ENCODE measurements around the gene ZNF628. TPM values are rescaled to one million over a fixed set of nuclear protein-coding genes. Genes with fewer than 3 reads are reported as not detected.

Gene ZNF628
- total RNA-seq, 1 donor from 2014 or later, result 13.2 TPM

DNA sequence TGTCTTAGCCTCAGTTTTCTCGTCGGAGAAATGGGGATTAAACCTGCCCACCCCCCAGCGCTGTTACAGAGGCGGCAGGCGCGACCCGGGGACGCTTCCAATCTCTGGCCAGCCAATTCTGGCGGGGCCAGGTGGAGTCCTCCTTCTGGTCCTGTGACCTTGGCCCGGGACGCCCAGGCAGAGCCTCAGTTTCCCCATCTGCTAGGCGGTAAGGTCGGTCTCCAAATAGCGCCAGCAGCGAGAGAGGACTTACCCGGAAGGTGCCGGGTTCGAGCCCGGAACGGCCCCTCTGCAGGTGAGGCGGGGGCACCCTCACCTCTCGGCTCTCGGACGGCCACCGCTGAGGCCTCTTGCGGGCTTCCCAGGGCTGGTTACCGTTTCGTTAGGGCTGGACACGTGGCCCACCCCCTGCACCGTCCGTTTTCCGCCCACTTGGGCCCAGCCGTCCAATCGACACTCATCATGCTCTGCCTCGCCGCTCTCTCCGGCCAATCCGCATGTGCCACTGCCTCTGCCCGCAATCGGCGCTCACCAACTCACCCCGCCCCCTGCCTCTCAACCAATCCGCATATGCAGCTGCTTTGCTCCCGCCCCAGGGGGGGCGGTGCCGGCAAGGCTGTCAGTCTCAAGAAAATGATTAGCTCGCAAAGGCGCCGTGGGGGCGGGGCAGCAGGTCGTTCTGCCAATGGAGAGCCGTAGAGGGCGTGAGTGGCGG lies 15.0 kb upstream of the ZNF628 start, which contains the start of gene ISOC2:
Gene ISOC2 (minus strand): TSS at position 384 of the 715 bp plus-strand sequence. CDS start 5,156 bp downstream, outside the sequence.
- Histone ChIP-seq H3K4me3 (peak within 1 kb of the TSS; percentile 58 to 77), H3K36me3 (no peaks in the 10 kb centered on the region), H3K4me1 (peaks cover 0 to 5% of the 10 kb centered on the region in 2 donors), H3K27ac (peak within 1 kb of the TSS; percentile 67 to 79), H3K9me3 (no peaks in the 10 kb centered on the region), H3K27me3 (no peaks in the 10 kb centered on the region)
- intact Hi-C loops (cut with DNase I), result loop anchor here (1.0 to 5.0 kb wide), 7 partner anchors 15 to 345 kb away; partner anchors contain the start of genes BRSK1, FIZ1, HSPBP1 and PPP1R12C
- DNase-seq (ENCODE audit: low spot score in 2 of 2), result peak; percentile 100
- TF ChIP-seq, protein P1, sequence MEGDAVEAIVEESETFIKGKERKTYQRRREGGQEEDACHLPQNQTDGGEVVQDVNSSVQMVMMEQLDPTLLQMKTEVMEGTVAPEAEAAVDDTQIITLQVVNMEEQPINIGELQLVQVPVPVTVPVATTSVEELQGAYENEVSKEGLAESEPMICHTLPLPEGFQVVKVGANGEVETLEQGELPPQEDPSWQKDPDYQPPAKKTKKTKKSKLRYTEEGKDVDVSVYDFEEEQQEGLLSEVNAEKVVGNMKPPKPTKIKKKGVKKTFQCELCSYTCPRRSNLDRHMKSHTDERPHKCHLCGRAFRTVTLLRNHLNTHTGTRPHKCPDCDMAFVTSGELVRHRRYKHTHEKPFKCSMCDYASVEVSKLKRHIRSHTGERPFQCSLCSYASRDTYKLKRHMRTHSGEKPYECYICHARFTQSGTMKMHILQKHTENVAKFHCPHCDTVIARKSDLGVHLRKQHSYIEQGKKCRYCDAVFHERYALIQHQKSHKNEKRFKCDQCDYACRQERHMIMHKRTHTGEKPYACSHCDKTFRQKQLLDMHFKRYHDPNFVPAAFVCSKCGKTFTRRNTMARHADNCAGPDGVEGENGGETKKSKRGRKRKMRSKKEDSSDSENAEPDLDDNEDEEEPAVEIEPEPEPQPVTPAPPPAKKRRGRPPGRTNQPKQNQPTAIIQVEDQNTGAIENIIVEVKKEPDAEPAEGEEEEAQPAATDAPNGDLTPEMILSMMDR (IDR thresholded peaks at IDR 0.05), result no peak

- DNase-seq (ENCODE audit: low spot score in 2 of 2), result no peak
- Histone ChIP-seq H3K4me1 (peaks cover 0 to 5% of the 10 kb centered on the region in 2 donors), H3K27me3 (no peaks in the 10 kb centered on the region), H3K4me3 (peak overlapping the region; percentile 58 to 69), H3K36me3 (no peaks in the 10 kb centered on the region), H3K9me3 (no peaks in the 10 kb centered on the region), H3K27ac (peak overlapping the region; percentile 67 to 73)
- intact Hi-C loops (cut with DNase I), result loop anchor here (1.0 to 5.0 kb wide), 7 partner anchors 14 to 345 kb away; partner anchors contain the start of genes BRSK1, FIZ1, HSPBP1 and PPP1R12C
- TF ChIP-seq, protein P1 (IDR thresholded peaks at IDR 0.05), result no peak
Observed at GRCh38 chr19:55461974-55462626, 14.3 kb upstream of the ZNF628 start.

DNA sequence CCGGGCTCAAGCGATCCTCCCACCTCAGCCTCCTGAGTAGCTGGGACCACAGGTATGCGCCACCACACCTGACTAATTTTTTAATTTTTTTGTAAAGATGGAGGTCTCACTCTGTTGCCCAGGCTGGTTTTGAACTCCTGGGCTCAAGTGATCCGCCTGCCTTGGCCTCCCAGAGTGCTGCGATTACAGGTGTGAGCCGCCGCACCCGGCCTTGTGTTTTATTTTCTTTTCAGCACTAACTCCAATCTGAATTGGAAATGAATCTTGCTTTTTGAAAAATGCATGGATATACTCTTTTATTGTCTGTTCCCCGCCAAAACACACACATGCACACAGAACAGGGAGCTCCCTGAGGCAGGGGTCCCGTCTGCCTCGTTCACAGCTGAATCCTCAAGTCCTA lies 13.7 kb upstream of the ZNF628 start:
- TF ChIP-seq, protein P1 (IDR thresholded peaks at IDR 0.05), result no peak
- Histone ChIP-seq H3K36me3 (no peaks in the 10 kb centered on the region), H3K4me1 (peaks cover 0 to 11% of the 10 kb centered on the region in 2 donors), H3K4me3 (no peak overlapping the region), H3K27me3 (no peaks in the 10 kb centered on the region), H3K27ac (no peak overlapping the region), H3K9me3 (no peaks in the 10 kb centered on the region)
- DNase-seq (ENCODE audit: low spot score in 2 of 2), result no peak
- intact Hi-C loops (cut with DNase I), result loop anchor here (5.0 kb wide), 2 partner anchors 160 to 180 kb away; partner anchors contain the start of genes BRSK1, HSPBP1 and ZNF784

DNA sequence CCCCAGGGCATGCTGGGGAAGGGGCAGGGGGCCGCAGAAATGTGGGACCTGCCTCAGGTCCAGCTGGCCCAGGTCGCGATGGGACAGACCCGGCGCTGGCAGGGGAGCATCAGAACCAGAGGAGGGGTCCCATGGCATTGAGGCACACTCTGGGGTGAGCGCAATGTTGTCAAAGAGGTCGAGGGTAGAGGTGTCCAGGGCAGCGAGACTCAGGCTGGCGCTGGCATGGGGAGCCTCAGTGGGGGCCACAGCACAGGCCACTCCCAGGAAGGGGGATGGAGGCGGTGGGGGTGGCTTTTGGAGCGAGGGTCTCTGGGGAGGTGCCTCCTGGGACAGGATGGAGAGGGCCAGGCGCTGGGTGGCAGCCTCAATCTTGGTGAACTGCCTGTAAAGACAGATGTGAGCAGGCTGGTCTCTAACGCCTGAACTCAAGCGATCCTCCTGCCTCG lies 12.8 kb upstream of the ZNF628 start:
- intact Hi-C loops (cut with DNase I), result loop anchor here (5.0 kb wide), 2 partner anchors 159 to 181 kb away; partner anchors contain the start of genes BRSK1, HSPBP1 and ZNF784
- DNase-seq (ENCODE audit: low spot score in 2 of 2), result no peak
- Histone ChIP-seq H3K27me3 (no peaks in the 10 kb centered on the region), H3K4me3 (no peak overlapping the region), H3K27ac (no peak overlapping the region), H3K36me3 (no peaks in the 10 kb centered on the region), H3K4me1 (peaks cover 0 to 11% of the 10 kb centered on the region in 2 donors), H3K9me3 (no peaks in the 10 kb centered on the region)
- TF ChIP-seq, protein P1 (IDR thresholded peaks at IDR 0.05), result no peak

GRCh38 chr19:55464039-55464661 lies 12.3 kb upstream of the ZNF628 start:
- Histone ChIP-seq H3K9me3 (no peaks in the 10 kb centered on the region), H3K4me3 (no peak overlapping the region), H3K4me1 (peaks cover 0 to 11% of the 10 kb centered on the region in 2 donors), H3K27me3 (no peaks in the 10 kb centered on the region), H3K27ac (no peak overlapping the region), H3K36me3 (no peaks in the 10 kb centered on the region)
- DNase-seq (ENCODE audit: low spot score in 2 of 2), result no peak
- TF ChIP-seq, protein P1 (IDR thresholded peaks at IDR 0.05), result no peak
- intact Hi-C loops (cut with DNase I), result loop anchor here (5.0 kb wide), 2 partner anchors 158 to 182 kb away; partner anchors contain the start of genes BRSK1, HSPBP1 and ZNF784

Measured in ascending aorta (tissue), 2 donors.